Measurements from ENCODE around the gene COLEC12. TPM values are rescaled to one million over a fixed set of nuclear protein-coding genes. Genes with fewer than 3 reads are reported as not detected.

COLEC12 gene
- total RNA-seq, 1 donor from 2014 or later = 11.6 TPM

GRCh38 chr18:519019-519879 lies 18.7 kb upstream of the COLEC12 start:
- Mint-ChIP-seq H3K9me3 (ENCODE audit: unreplicated experiment) (no peaks in the 10 kb centered on the region), H3K4me3 (ENCODE audit: unreplicated experiment) (no peak overlapping the region), H3K27ac (ENCODE audit: unreplicated experiment) (peak overlapping the region; percentile 94), H3K27me3 (ENCODE audit: low read depth, unreplicated experiment) (no peaks in the 10 kb centered on the region), H3K4me1 (ENCODE audit: low read depth, unreplicated experiment) (peaks cover 8% of the 10 kb centered on the region), H3K36me3 (ENCODE audit: low read depth, unreplicated experiment) (peaks cover 2% of the 10 kb centered on the region)
- Histone ChIP-seq H3K4me1 (ENCODE audit: insufficient read depth, low read length) (peaks cover 3% of the 10 kb centered on the region), H3K4me3 (ENCODE audit: insufficient read depth, low read depth, low read length) (no peak overlapping the region), H3K4me2 (ENCODE audit: low read length) (no peak overlapping the region), H3K27ac (ENCODE audit: low read depth, low read length) (no peak overlapping the region), H2AFZ (ENCODE audit: low read depth, low read length) (peak overlapping the region; percentile 22), H3K79me2 (ENCODE audit: insufficient read depth, low read length) (no peaks in the 10 kb centered on the region), H3K9me3 (ENCODE audit: insufficient read depth, low read depth, low read length) (no peaks in the 10 kb centered on the region), H3K9ac (ENCODE audit: low read length) (peak overlapping the region; percentile 9), H3K27me3 (ENCODE audit: insufficient read depth, low read length) (no peaks in the 10 kb centered on the region), H4K20me1 (ENCODE audit: insufficient read depth, low read length) (no peaks in the 10 kb centered on the region), H3K36me3 (ENCODE audit: insufficient read depth, low read length) (no peaks in the 10 kb centered on the region)
- FAIRE-seq = no peak
- DNase-seq (ENCODE audit: low read depth) = peak; percentile 71
- TF ChIP-seq CTCF (IDR thresholded peaks at IDR 0.05; ENCODE audit: insufficient read depth, low read depth, low read length) = no peak
- no peak for TF ChIP-seq EZH2 (IDR thresholded peaks at IDR 0.05; ENCODE audit: insufficient read depth, low read length)

- Histone ChIP-seq H3K27ac (ENCODE audit: low read depth, low read length) (no peak overlapping the region), H3K4me3 (ENCODE audit: insufficient read depth, low read depth, low read length) (no peak overlapping the region), H3K27me3 (ENCODE audit: insufficient read depth, low read length) (no peaks in the 10 kb centered on the region), H2AFZ (ENCODE audit: low read depth, low read length) (no peak overlapping the region), H3K9me3 (ENCODE audit: insufficient read depth, low read depth, low read length) (no peaks in the 10 kb centered on the region), H3K9ac (ENCODE audit: low read length) (no peak overlapping the region), H3K4me1 (ENCODE audit: insufficient read depth, low read length) (peaks cover 3% of the 10 kb centered on the region), H3K79me2 (ENCODE audit: insufficient read depth, low read length) (no peaks in the 10 kb centered on the region), H3K4me2 (ENCODE audit: low read length) (no peak overlapping the region), H4K20me1 (ENCODE audit: insufficient read depth, low read length) (no peaks in the 10 kb centered on the region), H3K36me3 (ENCODE audit: insufficient read depth, low read length) (no peaks in the 10 kb centered on the region)
- Mint-ChIP-seq H3K36me3 (ENCODE audit: low read depth, unreplicated experiment) (peaks cover 2% of the 10 kb centered on the region), H3K9me3 (ENCODE audit: unreplicated experiment) (peaks cover 5% of the 10 kb centered on the region), H3K4me3 (ENCODE audit: unreplicated experiment) (no peak overlapping the region), H3K27me3 (ENCODE audit: low read depth, unreplicated experiment) (no peaks in the 10 kb centered on the region), H3K4me1 (ENCODE audit: low read depth, unreplicated experiment) (peaks cover 8% of the 10 kb centered on the region), H3K27ac (ENCODE audit: unreplicated experiment) (peak overlapping the region; percentile 31)
- no peak for FAIRE-seq
- TF ChIP-seq CTCF (IDR thresholded peaks at IDR 0.05; ENCODE audit: insufficient read depth, low read depth, low read length) = no peak
- TF ChIP-seq EZH2 (IDR thresholded peaks at IDR 0.05; ENCODE audit: insufficient read depth, low read length) = no peak
- DNase-seq (ENCODE audit: low read depth) = no peak
Observed at GRCh38 chr18:518081-518480, 17.6 kb upstream of the COLEC12 start.

- Histone ChIP-seq H3K4me1 (ENCODE audit: insufficient read depth, low read length) (peaks cover 3% of the 10 kb centered on the region), H3K27me3 (ENCODE audit: insufficient read depth, low read length) (no peaks in the 10 kb centered on the region), H3K27ac (ENCODE audit: low read depth, low read length) (no peak overlapping the region), H3K79me2 (ENCODE audit: insufficient read depth, low read length) (no peaks in the 10 kb centered on the region), H4K20me1 (ENCODE audit: insufficient read depth, low read length) (no peaks in the 10 kb centered on the region), H3K9ac (ENCODE audit: low read length) (no peak overlapping the region), H2AFZ (ENCODE audit: low read depth, low read length) (no peak overlapping the region), H3K9me3 (ENCODE audit: insufficient read depth, low read depth, low read length) (no peaks in the 10 kb centered on the region), H3K36me3 (ENCODE audit: insufficient read depth, low read length) (no peaks in the 10 kb centered on the region), H3K4me3 (ENCODE audit: insufficient read depth, low read depth, low read length) (no peak overlapping the region), H3K4me2 (ENCODE audit: low read length) (no peak overlapping the region)
- Mint-ChIP-seq H3K4me1 (ENCODE audit: low read depth, unreplicated experiment) (peaks cover 8% of the 10 kb centered on the region), H3K27me3 (ENCODE audit: low read depth, unreplicated experiment) (no peaks in the 10 kb centered on the region), H3K9me3 (ENCODE audit: unreplicated experiment) (peaks cover 5% of the 10 kb centered on the region), H3K27ac (ENCODE audit: unreplicated experiment) (no peak overlapping the region), H3K4me3 (ENCODE audit: unreplicated experiment) (no peak overlapping the region), H3K36me3 (ENCODE audit: low read depth, unreplicated experiment) (peaks cover 2% of the 10 kb centered on the region)
- no peak for TF ChIP-seq CTCF (IDR thresholded peaks at IDR 0.05; ENCODE audit: insufficient read depth, low read depth, low read length)
- no peak for TF ChIP-seq EZH2 (IDR thresholded peaks at IDR 0.05; ENCODE audit: insufficient read depth, low read length)
- no peak for DNase-seq (ENCODE audit: low read depth)
- FAIRE-seq = no peak
Observed at GRCh38 chr18:515838-516237, 15.3 kb upstream of the COLEC12 start.
